HG02938 (cell line): ENCODE results near the gene CDK13.
"Not testable (repeated sequence)": the region's sequence is repeated elsewhere in the genome, so short reads cannot be mapped to it uniquely, and the experiment has no call there.

ENCODE experiments used
- ATAC-seq: cut with Tn5 transposase; IDR thresholded peaks from one replicate; pipeline ENCODE4 v1.9.1; 2021; ENCODE audit warnings: mild to moderate bottlenecking, moderate library complexity; ENCODE audit not compliant: unreplicated experiment

CDK13 gene

GRCh38 chr7:40095695-40096327, 145.8 kb downstream of the CDK13 start:
- no peak for ATAC-seq

- ATAC-seq, result no peak
Observed at GRCh38 chr7:40097728-40098127, 147.7 kb downstream of the CDK13 start.

- ATAC-seq, result no peak
Observed at GRCh38 chr7:40098810-40099209, 148.8 kb downstream of the CDK13 start.

GRCh38 chr7:40099837-40100236, 149.8 kb downstream of the CDK13 start:
- ATAC-seq, result no peak

GRCh38 chr7:40101201-40101600, 151.1 kb downstream of the CDK13 start:
- no peak for ATAC-seq

- ATAC-seq, result no peak
Observed at GRCh38 chr7:40102897-40103296, 152.8 kb downstream of the CDK13 start.

GRCh38 chr7:40105879-40106473, 155.9 kb downstream of the CDK13 start:
- no peak for ATAC-seq

DNA sequence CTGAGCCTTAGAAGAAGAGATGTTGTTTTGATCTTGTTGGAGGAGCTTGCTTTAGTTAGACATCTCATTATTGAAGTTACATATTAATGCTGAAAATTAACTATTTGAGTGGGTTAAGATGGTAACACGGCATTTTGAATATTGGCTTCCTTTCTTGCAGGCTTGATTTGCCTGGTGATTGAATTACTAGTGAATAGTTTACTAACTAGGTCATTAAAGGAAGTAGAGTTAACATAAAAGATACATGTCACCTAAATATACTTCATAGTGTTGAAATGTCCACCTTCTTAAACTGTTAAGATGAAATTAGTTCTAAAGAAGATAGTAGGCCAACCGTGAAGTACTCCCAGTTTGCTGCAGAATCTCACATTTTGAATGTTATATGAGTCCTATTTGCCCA, 165.9 kb downstream of the CDK13 start:
- ATAC-seq, result no peak

DNA sequence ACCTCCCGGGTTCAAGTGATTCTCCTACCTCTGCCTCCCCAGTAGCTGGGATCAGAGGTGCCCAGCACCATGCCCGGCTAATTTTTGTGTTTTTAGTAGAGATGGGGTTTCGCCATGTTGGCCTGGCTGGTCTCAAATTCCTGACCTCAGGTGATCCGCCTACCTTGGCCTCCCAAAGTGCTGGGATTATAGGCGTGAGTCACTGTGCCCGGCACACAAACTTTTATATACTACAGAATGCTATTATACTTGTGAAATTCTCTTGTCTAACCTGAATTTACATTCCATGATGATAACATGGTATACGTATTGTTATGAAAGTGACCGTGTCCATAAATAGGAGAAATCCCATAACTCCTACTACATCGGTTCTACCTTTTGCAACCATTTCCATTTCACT, 167.1 kb downstream of the CDK13 start:
- ATAC-seq, result not testable (repeated sequence)

DNA sequence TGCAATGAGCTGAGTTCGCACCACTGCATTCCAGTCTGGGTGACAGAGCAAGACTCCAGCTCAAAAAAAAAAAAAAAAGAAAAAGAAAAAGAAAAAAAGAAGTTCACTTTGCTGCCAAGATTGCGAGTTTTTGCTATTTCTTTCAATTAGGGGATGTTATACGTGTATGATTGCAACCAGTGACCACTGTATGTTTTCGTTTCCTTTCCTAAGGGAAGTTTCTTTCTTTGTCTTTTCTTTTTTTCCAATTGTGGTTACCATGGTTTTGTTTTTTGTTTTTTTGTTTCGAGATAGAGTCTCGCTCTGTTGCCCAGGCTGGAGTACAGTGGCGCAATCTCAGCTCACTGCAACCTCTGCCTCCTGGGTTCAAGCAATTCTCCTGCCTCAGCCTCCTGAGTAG, 168.1 kb downstream of the CDK13 start:
- not testable (repeated sequence) for ATAC-seq

DNA sequence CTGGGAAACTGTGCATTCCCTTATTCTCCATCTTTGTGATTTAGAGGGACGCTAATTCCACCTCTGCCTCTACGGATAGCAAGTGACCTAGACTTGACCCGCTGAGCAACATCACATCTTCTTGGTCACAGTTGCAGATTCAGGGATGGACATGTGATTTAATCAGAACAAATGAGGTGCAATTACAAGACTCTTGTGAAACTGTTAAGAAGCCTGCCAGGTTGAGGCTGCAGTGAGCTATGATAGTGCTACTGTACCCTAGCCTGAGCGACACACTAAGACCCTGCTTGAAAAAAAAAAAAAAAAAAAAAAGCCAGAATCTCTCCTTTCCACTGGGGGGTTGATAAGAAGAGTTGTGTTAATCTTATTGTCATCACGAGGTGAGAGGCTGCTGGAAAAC, 170.0 kb downstream of the CDK13 start:
- no peak for ATAC-seq

GRCh38 chr7:40122100-40122939, 172.3 kb downstream of the CDK13 start:
- ATAC-seq, result not testable (repeated sequence)

- ATAC-seq, result no peak
Observed at GRCh38 chr7:40122940-40123254, 172.8 kb downstream of the CDK13 start.

DNA sequence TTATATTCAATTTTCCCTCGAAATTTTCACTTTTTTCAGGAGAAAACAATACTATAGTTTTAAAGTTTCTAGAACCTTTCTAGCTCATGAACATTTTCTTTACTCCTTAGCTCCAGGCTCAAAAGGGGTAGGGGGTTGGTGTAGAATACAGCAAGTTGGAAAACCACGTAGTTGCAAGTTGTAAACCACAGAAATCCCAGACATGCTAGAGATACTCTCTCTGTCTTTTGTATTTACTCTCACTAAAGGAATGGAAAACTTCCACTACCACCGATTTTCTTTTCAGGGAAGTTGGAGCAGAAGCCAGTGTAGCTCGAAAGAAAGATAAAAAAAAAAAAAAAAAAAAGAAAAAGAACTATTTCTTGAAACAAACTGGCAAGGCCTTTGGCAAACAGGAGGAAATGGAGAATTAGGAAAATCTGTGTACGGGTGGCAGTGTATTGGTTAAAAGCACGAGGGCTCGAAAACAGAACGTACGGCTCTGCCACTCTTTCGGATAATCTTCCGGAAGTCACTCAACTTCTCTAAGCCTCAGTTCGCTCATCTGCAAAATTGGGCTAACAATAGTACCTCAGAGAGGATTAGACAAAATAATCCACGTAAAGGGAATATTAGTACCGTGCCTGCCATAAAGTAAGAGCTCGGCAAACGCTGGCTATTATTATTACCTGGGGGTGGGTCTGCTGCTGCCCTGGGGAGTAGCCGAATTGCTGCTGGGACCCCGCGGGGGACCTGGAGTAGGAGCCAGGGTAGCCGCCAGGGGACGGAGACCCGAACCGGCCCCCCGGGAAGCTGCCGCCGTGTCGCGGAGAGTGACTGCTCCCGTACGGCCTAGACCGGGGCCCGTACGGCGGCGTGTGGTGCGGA, 183.7 kb downstream of the CDK13 start:
- ATAC-seq, result peak; percentile 47

DNA sequence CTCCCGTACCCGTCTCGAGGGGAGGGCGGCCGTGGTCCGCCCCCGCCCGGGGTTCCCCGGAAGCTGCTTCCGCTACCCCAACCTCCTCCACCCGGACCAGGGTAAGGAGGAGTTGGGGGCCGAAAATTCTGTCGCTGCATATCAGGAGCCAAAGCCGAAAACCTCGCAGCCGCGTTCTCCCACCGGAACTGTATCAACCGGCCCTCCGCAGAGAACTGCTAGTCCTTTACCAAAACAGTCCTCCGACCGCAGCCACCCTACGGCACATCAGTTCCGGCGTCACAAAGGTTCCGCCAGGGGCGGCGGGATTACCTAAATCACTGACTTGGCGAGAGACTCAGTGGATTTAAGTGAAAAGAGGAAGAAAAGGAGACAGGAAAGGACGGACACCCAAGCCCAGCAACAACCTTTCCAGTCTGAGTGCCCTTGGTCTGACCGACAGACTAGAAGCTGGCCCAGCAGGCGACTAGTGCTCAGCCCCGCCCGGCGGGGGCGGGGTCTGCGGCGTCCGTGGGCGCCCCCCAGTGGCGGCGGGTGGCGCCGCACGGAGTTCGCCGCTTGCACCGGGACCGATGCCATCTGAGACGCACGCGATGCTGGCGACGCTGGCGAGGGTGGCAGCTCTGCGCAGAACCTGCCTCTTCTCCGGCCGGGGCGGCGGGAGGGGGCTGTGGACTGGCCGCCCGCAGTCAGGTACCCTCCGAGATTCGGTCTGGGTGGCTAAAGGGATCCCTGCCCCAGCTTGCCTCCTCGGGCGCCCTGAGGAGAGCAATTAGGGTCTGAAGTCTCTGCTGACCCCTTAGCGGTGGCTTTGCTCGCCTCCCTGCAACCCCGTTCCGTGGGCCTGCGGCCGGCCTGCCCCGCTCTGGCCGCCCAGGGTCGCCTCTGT, 184.6 kb downstream of the CDK13 start, which contains the start of the genes MPLKIP and SUGCT:
TSS of gene MPLKIP (minus strand) at position 195 of the 889 bp plus-strand sequence. CDS start at position 140, 55 bp downstream.
TSS of gene SUGCT (plus strand) at position 578 of the 889 bp plus-strand sequence.
- ATAC-seq, result peak; percentile 86

DNA sequence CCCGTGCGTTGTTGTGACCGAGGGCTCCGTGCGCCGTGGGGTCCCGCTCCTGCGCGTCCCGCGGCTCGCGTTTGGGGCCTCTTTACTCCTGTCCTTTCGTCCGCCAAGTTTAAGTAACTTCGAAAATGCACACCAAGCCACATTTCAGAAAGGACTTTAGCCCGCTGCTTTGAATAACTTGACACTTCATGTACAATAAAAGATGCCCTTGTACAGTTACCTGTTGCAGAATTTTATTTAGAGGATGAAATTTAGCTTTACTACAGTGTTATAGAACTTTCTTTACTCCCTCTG, 185.2 kb downstream of the CDK13 start:
- ATAC-seq, result peak; percentile 12

- no peak for ATAC-seq
Observed at GRCh38 chr7:40137563-40137962, 187.5 kb downstream of the CDK13 start.

DNA sequence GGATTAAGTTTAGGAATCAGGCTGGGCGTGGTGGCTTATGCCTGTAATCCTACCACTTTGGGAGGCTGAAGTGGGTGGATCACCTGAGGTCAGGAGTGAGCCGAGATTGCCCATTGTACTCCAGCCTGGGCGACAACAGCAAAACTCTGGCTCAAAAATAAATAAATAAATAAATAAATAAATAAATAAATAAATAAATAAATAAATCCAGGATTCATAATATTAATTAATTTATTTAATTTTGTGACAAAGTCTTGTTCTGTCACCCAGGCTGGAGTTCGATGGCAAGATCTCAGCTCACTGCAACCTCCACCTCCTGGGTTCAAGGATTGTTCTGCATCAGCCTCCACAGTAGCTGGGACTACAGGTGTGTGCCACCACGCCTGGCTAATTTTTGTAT, 188.9 kb downstream of the CDK13 start:
- no peak for ATAC-seq

DNA sequence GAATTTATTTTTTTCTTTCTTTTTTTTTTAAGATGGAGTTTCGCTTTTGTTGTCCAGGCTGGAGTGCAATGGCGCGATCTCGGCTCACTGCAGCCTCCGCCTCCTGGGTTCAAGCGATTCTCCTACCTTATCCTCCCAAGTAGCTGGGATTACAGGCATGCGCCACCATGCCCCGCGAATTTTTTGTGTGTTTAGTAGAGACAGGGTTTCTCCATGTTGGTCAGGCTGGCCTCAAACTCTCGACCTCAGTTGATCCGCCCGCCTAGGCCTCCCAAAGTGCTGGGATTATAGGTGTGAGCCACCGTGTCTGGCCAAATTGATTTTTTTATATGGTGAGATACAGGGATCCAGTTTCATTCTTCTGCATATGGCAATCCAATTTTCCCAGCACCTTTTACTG, 189.8 kb downstream of the CDK13 start:
- not testable (repeated sequence) for ATAC-seq

GRCh38 chr7:40141916-40142315, 191.9 kb downstream of the CDK13 start:
- not testable (repeated sequence) for ATAC-seq
